Neuronal stem cell (in vitro differentiated cells): ENCODE data around the gene KIAA0825.

Experiments
- DNase-seq: peaks from one replicate; pipeline ENCODE4 v3.0.0-alpha.2; 2013; ENCODE audit warnings: low spot score
- H2AFZ ChIP-seq: one replicate; pipeline ENCODE4 v1.6.1; 2013; ENCODE audit warnings: mild to moderate bottlenecking, low read length, inconsistent platforms
- H2AK5ac ChIP-seq: 2 replicates; pipeline ENCODE4 v1.6.1; 2013; ENCODE audit warnings: low read depth, mild to moderate bottlenecking, inconsistent platforms, low read length, moderate library complexity, mixed read lengths
- H2BK120ac ChIP-seq: 2 replicates; pipeline ENCODE4 v1.6.1; 2013; ENCODE audit warnings: low read depth, mild to moderate bottlenecking, inconsistent platforms, low read length, moderate library complexity, mixed read lengths
- H2BK12ac ChIP-seq: one replicate; pipeline ENCODE4 v1.6.1; 2013; ENCODE audit warnings: low read length, inconsistent platforms
- H2BK15ac ChIP-seq: 2 replicates; pipeline ENCODE4 v1.6.1; 2013; ENCODE audit warnings: mild to moderate bottlenecking, low read length, inconsistent platforms, mixed read lengths
- H2BK5ac ChIP-seq: one replicate; pipeline ENCODE4 v1.6.1; 2013; ENCODE audit warnings: inconsistent platforms, mild to moderate bottlenecking, low read length, moderate library complexity
- H3K14ac ChIP-seq: one replicate; pipeline ENCODE4 v1.6.1; 2013; ENCODE audit warnings: low read length, inconsistent platforms
- H3K18ac ChIP-seq: 2 replicates; pipeline ENCODE4 v1.6.1; 2013; ENCODE audit warnings: low read length, inconsistent platforms
- H3K23ac ChIP-seq: 2 replicates; pipeline ENCODE4 v1.6.1; 2013; ENCODE audit warnings: low read depth, mild to moderate bottlenecking, mixed read lengths, low read length, inconsistent platforms; ENCODE audit not compliant: poor library complexity
- H3K27ac ChIP-seq: replicated peaks from 3 replicates; pipeline ENCODE4 v1.5.1; 2013; ENCODE audit warnings: low read length, inconsistent platforms
- H3K27me3 ChIP-seq, 3 experiments: 2 replicates each; pipeline ENCODE4 v1.6.1; 2013; ENCODE audit warnings: low read length in 3 of 3, mild to moderate bottlenecking in 2 of 3, inconsistent platforms in 1 of 3, low read depth in 1 of 3, mixed read lengths in 1 of 3, moderate library complexity in 1 of 3; ENCODE audit not compliant: control insufficient read depth in 3 of 3, insufficient read depth in 3 of 3
- H3K36me3 ChIP-seq, 2 donors: replicated peaks in 1 of 2; 2 replicates each; pipeline ENCODE4 v1.6.1; 2013; ENCODE audit warnings: low read length in 2 of 2; ENCODE audit not compliant: control insufficient read depth in 2 of 2, insufficient read depth in 2 of 2
- H3K4ac ChIP-seq: 2 replicates; pipeline ENCODE4 v1.6.1; 2013; ENCODE audit warnings: inconsistent platforms, mild to moderate bottlenecking, low read length, moderate library complexity
- H3K4me1 ChIP-seq, 2 donors: 1 replicate in 1 of 2; 2 replicates in 1 of 2; pipeline ENCODE4 v1.6.1; 2013; ENCODE audit warnings: low read length in 2 of 2, low read depth in 1 of 2; ENCODE audit not compliant: control insufficient read depth in 2 of 2, insufficient read depth in 1 of 2
- H3K4me2 ChIP-seq: one replicate; pipeline ENCODE4 v1.6.1; 2013; ENCODE audit warnings: mild to moderate bottlenecking, low read length, inconsistent platforms; ENCODE audit not compliant: insufficient read depth, poor library complexity, severe bottlenecking
- H3K4me3 ChIP-seq, 2 donors: 2 replicates each; pipeline ENCODE4 v1.5.1; 2013; ENCODE audit warnings: low read length in 2 of 2, mild to moderate bottlenecking in 2 of 2, inconsistent platforms in 1 of 2, moderate library complexity in 1 of 2
- H3K79me1 ChIP-seq: one replicate; pipeline ENCODE4 v1.6.1; 2013; ENCODE audit warnings: low read depth, mild to moderate bottlenecking, inconsistent platforms, low read length, moderate library complexity
- H3K9ac ChIP-seq: one replicate; pipeline ENCODE4 v1.6.1; 2013; ENCODE audit warnings: mild to moderate bottlenecking, low read depth, low read length, inconsistent platforms; ENCODE audit not compliant: poor library complexity
- H3K9me3 ChIP-seq, 2 donors: replicated peaks in 1 of 2; 2 replicates each; pipeline versions ENCODE3 to v1.6.1; 2013; ENCODE audit warnings: low read length in 2 of 2, mild to moderate bottlenecking in 2 of 2, inconsistent platforms in 1 of 2, low read depth in 1 of 2, mixed read lengths in 1 of 2, moderate library complexity in 1 of 2; ENCODE audit not compliant: control insufficient read depth in 2 of 2, insufficient read depth in 1 of 2
- H4K8ac ChIP-seq: one replicate; pipeline ENCODE4 v1.6.1; 2013; ENCODE audit warnings: low read depth, mild to moderate bottlenecking, inconsistent platforms, low read length, moderate library complexity
- H4K91ac ChIP-seq: one replicate; pipeline ENCODE4 v1.6.1; 2013; ENCODE audit warnings: low read length, low read depth, mild to moderate bottlenecking, inconsistent platforms; ENCODE audit not compliant: poor library complexity
- whole genome bisulfite sequencing, 2 donors: extraction: QIAGEN DNeasy Blood & Tissue Kit; methylation state at CpG; one replicate each; pipeline ENCODE4 v1.1.7; 2013; ENCODE audit warnings: missing lambda C conversion rate in 2 of 2, mixed read lengths in 1 of 2; ENCODE audit not compliant: insufficient read length in 2 of 2, insufficient replicate concordance in 1 of 2; ENCODE audit errors: extremely low coverage in 2 of 2; 5-methylcytosine and 5-hydroxymethylcytosine counted together

The KIAA0825 gene

DNA sequence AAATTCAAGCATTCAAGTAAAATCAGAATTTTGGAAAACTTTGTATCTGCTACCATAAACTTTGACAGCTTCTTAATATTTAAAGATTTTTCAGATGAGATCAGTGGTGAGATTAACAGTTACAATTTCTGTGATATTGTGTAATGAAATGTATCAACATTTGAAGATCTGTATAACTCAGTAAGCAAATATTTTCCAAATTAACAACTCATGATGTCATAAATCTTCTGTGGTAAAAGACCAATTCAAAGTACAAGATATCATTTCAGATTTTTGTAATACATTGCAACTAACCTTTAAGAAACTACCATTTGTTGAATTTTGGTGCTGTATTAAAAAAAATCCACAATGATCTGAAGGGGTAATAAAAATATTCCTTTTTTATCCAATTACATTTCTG is 352.2 kb downstream of the KIAA0825 start:
- no peak overlapping the region for H2AK5ac ChIP-seq
- H3K27me3 ChIP-seq = no peaks in the 10 kb centered on the region
- H3K23ac ChIP-seq = no peak overlapping the region
- H3K4me1 ChIP-seq = no peaks in the 10 kb centered on the region
- H3K4me2 ChIP-seq = no peak overlapping the region
- no peak overlapping the region for H2BK12ac ChIP-seq
- H2BK15ac ChIP-seq = no peak overlapping the region
- H3K14ac ChIP-seq = no peak overlapping the region
- no peak overlapping the region for H2BK5ac ChIP-seq
- H3K9me3 ChIP-seq = no peaks in the 10 kb centered on the region
- H4K8ac ChIP-seq = no peak overlapping the region
- no peak overlapping the region for H3K9ac ChIP-seq
- H3K27ac ChIP-seq = no peak overlapping the region
- no peaks in the 10 kb centered on the region for H3K79me1 ChIP-seq
- no peak overlapping the region for H3K18ac ChIP-seq
- no peak overlapping the region for H2BK120ac ChIP-seq
- H2AFZ ChIP-seq = no peak overlapping the region
- H3K4ac ChIP-seq = no peak overlapping the region
- H3K4me3 ChIP-seq = no peak overlapping the region
- no peak for DNase-seq
- H3K36me3 ChIP-seq = no peaks in the 10 kb centered on the region
- no peak overlapping the region for H4K91ac ChIP-seq

DNA sequence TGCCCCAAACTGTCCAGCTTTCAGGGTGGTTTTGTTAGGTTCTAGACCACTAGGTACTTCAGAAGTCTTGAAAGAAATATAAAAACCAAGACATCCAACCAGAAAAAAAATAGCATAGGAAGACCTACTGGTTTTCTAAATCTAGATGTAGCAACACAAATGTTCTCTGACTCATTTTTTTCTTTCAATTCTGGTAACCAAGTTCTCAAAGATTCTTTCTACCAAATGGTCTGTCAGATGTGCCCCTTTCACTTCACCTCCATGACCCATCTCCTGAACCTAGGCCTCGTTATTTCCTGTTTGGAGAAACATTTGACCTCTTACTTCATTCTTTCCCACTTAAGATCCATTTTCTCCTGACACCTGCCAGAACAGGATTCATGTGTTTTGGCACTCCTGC is 355.3 kb downstream of the KIAA0825 start:
- Histone ChIP-seq H3K18ac (no peak overlapping the region), H3K9ac (no peak overlapping the region), H3K79me1 (no peaks in the 10 kb centered on the region), H3K4me3 (no peak overlapping the region), H3K27ac (no peak overlapping the region), H2AK5ac (no peak overlapping the region), H4K8ac (no peak overlapping the region), H3K4me1 (no peaks in the 10 kb centered on the region), H2BK120ac (no peak overlapping the region), H2BK12ac (no peak overlapping the region), H2AFZ (peak overlapping the region; percentile 3), H3K36me3 (no peaks in the 10 kb centered on the region), H3K4me2 (no peak overlapping the region), H3K27me3 (no peaks in the 10 kb centered on the region), H3K4ac (no peak overlapping the region), H3K9me3 (no peaks in the 10 kb centered on the region), H4K91ac (no peak overlapping the region), H3K14ac (no peak overlapping the region), H2BK5ac (no peak overlapping the region), H3K23ac (no peak overlapping the region), H2BK15ac (no peak overlapping the region)
- DNase-seq = no peak
- no CpG with 5 or more reads among the region's 1 CpG for WGBS, 2 donors

DNA sequence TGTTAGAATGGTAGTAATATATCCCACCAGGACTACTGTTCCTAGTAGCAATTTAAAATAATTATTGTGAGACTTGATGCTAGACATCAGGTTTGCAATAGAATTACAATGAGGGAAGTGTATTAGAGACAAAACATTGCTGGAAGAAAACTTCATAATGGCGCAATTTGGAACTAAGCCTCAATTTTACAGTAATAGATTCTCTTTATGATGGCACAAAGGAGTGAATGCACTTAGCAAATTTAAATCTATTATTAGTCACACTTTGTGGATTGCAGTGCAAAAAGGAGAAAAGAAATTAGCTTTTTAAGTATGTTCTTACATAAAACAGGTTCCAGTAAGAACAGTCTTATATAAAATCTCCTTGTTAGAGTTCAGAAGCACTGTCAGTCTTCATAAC is 358.3 kb downstream of the KIAA0825 start:
- H3K23ac ChIP-seq = no peak overlapping the region
- no peaks in the 10 kb centered on the region for H3K79me1 ChIP-seq
- no peaks in the 10 kb centered on the region for H3K36me3 ChIP-seq
- no CpG with 5 or more reads among the region's 1 CpG for WGBS, 2 donors
- no peak overlapping the region for H2BK15ac ChIP-seq
- no peak overlapping the region for H2BK120ac ChIP-seq
- H4K8ac ChIP-seq = no peak overlapping the region
- H4K91ac ChIP-seq = no peak overlapping the region
- no peak overlapping the region for H3K4me3 ChIP-seq
- no peak overlapping the region for H3K18ac ChIP-seq
- no peak overlapping the region for H3K9ac ChIP-seq
- H3K14ac ChIP-seq = no peak overlapping the region
- no peak overlapping the region for H2BK12ac ChIP-seq
- H3K27me3 ChIP-seq = no peaks in the 10 kb centered on the region
- H3K4me1 ChIP-seq = no peaks in the 10 kb centered on the region
- no peak overlapping the region for H3K27ac ChIP-seq
- no peaks in the 10 kb centered on the region for H3K9me3 ChIP-seq
- DNase-seq = no peak
- H2AFZ ChIP-seq = no peak overlapping the region
- H3K4me2 ChIP-seq = no peak overlapping the region
- H2AK5ac ChIP-seq = no peak overlapping the region
- H2BK5ac ChIP-seq = no peak overlapping the region
- H3K4ac ChIP-seq = no peak overlapping the region

DNA sequence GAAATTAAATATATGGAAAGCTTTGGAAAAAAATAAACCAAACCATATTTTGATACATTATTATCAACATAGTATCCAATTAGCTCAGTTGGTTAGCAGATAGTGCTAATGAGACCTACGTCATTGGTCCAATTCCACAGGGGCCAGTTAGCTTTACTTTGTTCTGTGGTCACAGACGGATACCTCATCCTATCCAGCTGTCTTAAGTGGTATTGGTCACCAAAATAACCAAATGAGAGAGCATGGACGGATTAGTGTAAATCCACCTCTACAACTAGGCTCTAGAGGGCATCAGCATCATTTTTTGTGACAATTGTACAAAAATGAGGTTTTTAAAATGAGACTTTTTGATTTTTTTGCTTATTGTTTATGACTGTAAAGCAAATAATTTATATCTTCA is 364.2 kb downstream of the KIAA0825 start:
- Histone ChIP-seq H2AK5ac (no peak overlapping the region), H4K91ac (no peak overlapping the region), H3K4me1 (no peaks in the 10 kb centered on the region), H3K14ac (no peak overlapping the region), H3K27ac (no peak overlapping the region), H3K4me2 (no peak overlapping the region), H2BK15ac (no peak overlapping the region), H3K79me1 (no peaks in the 10 kb centered on the region), H3K9me3 (no peaks in the 10 kb centered on the region), H3K18ac (no peak overlapping the region), H3K4me3 (no peak overlapping the region), H2BK5ac (no peak overlapping the region), H3K23ac (no peak overlapping the region), H4K8ac (no peak overlapping the region), H3K36me3 (no peaks in the 10 kb centered on the region), H3K4ac (no peak overlapping the region), H2BK12ac (no peak overlapping the region), H3K9ac (no peak overlapping the region), H2BK120ac (no peak overlapping the region), H3K27me3 (no peaks in the 10 kb centered on the region), H2AFZ (no peak overlapping the region)
- no CpG with 5 or more reads among the region's 3 CpGs for WGBS, 2 donors
- DNase-seq = no peak
